DND-41 (cell line): ENCODE measurements around the gene BBS4.

ENCODE experiments used
- ATAC-seq: fragments of 200-7000 bp; cut with Tn5 transposase; 3 replicates; pipeline ENCODE4 v1.9.1; 2021; ENCODE audit warnings: low read depth; ENCODE audit not compliant: insufficient read depth
- DNase-seq: peaks from one replicate; pipeline ENCODE4 v3.0.0-alpha.2; 2020
- H2AFZ ChIP-seq: 2 replicates; pipeline ENCODE4 v1.6.0; 2012; ENCODE audit warnings: low read depth, low read length
- H3K27ac ChIP-seq: 2 replicates; pipeline ENCODE4 v1.5.1; 2012; ENCODE audit warnings: low read length, inconsistent platforms
- H3K27me3 ChIP-seq: fragments of 200-600 bp; sonication (generic); 2 replicates; pipeline ENCODE4 v1.6.0; 2012; ENCODE audit warnings: low read length, mild to moderate bottlenecking, inconsistent platforms; ENCODE audit not compliant: insufficient read depth, poor library complexity
- H3K36me3 ChIP-seq: 2 replicates; pipeline ENCODE4 v1.5.1; 2012; ENCODE audit warnings: low read length, inconsistent platforms; ENCODE audit not compliant: insufficient read depth
- H3K4me1 ChIP-seq: 2 replicates; pipeline ENCODE4 v1.5.1; 2012; ENCODE audit warnings: mild to moderate bottlenecking, low read length; ENCODE audit not compliant: insufficient read depth
- H3K4me2 ChIP-seq: 2 replicates; pipeline ENCODE4 v1.6.0; 2012; ENCODE audit warnings: mild to moderate bottlenecking, moderate library complexity, low read length, inconsistent platforms; ENCODE audit not compliant: insufficient read depth
- H3K4me3 ChIP-seq, 2 experiments: fragments of 200-600 bp in 1 of 2; shearing (Covaris generic) in 1 of 2; 2 replicates each; pipeline ENCODE4 v1.5.1; 2012 to 2016; ENCODE audit warnings: inconsistent platforms in 2 of 2, low read length in 2 of 2, mild to moderate bottlenecking in 2 of 2, low read depth in 1 of 2, moderate library complexity in 1 of 2
- H3K79me2 ChIP-seq: 2 replicates; pipeline ENCODE4 v1.6.0; 2012; ENCODE audit warnings: low read length, inconsistent platforms; ENCODE audit not compliant: insufficient read depth
- H3K9ac ChIP-seq: 2 replicates; pipeline ENCODE4 v1.6.0; 2012; ENCODE audit warnings: low read depth, mild to moderate bottlenecking, inconsistent platforms, low read length, moderate library complexity
- H3K9me3 ChIP-seq: 2 replicates; pipeline ENCODE4 v1.5.1; 2012; ENCODE audit warnings: low read length, moderate library complexity, mild to moderate bottlenecking, inconsistent platforms; ENCODE audit not compliant: insufficient read depth, severe bottlenecking
- H4K20me1 ChIP-seq: 2 replicates; pipeline ENCODE4 v1.6.0; 2012; ENCODE audit warnings: low read length; ENCODE audit not compliant: insufficient read depth
- EZH2 ChIP-seq: IDR thresholded peaks from 3 replicates; pipeline ENCODE4 v1.6.1; 2012; ENCODE audit warnings: borderline replicate concordance, low read depth, mild to moderate bottlenecking, moderate library complexity, low read length, inconsistent platforms; ENCODE audit not compliant: severe bottlenecking
- TF ChIP-seq, protein P1 (sequence below): IDR thresholded peaks from 2 replicates; pipeline ENCODE4 v1.5.1; 2012; ENCODE audit warnings: borderline replicate concordance, low read length, moderate library complexity, mild to moderate bottlenecking; ENCODE audit not compliant: poor library complexity, severe bottlenecking; ENCODE audit errors: extremely low read depth

The BBS4 gene

DNA sequence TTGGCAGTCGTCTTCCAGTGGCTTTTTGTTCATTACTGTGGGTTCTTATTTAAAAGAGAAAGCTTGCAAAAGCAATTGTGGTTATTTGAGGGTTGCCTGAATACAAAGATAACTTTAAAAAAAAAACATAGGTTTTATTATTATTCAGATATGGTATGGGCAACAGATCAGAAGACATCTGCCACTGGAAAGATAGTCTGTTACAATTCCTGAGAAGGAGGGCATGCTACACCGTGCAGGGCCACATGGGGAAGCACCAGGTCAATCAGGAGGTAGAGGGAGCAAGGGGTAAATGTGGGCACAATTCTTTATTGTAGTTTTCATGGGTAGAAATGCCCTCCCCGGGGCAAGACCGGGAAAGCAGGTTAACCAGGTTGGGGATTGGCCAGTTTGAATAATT, 46.5 kb downstream of the BBS4 start:
- Histone ChIP-seq H3K9me3 (no peaks in the 10 kb centered on the region), H3K4me1 (no peaks in the 10 kb centered on the region), H3K36me3 (peaks cover 23% of the 10 kb centered on the region), H3K27ac (no peak overlapping the region), H2AFZ (no peak overlapping the region), H3K79me2 (no peaks in the 10 kb centered on the region), H3K27me3 (no peaks in the 10 kb centered on the region), H3K4me2 (no peak overlapping the region), H3K4me3 (no peak overlapping the region), H3K9ac (no peak overlapping the region), H4K20me1 (no peaks in the 10 kb centered on the region)
- DNase-seq (no peak), ATAC-seq (peak; percentile 50; the same call in 1 of the 3 replicates)
- no peak for TF ChIP-seq EZH2
- TF ChIP-seq, protein P1, sequence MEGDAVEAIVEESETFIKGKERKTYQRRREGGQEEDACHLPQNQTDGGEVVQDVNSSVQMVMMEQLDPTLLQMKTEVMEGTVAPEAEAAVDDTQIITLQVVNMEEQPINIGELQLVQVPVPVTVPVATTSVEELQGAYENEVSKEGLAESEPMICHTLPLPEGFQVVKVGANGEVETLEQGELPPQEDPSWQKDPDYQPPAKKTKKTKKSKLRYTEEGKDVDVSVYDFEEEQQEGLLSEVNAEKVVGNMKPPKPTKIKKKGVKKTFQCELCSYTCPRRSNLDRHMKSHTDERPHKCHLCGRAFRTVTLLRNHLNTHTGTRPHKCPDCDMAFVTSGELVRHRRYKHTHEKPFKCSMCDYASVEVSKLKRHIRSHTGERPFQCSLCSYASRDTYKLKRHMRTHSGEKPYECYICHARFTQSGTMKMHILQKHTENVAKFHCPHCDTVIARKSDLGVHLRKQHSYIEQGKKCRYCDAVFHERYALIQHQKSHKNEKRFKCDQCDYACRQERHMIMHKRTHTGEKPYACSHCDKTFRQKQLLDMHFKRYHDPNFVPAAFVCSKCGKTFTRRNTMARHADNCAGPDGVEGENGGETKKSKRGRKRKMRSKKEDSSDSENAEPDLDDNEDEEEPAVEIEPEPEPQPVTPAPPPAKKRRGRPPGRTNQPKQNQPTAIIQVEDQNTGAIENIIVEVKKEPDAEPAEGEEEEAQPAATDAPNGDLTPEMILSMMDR, result no peak

DNA sequence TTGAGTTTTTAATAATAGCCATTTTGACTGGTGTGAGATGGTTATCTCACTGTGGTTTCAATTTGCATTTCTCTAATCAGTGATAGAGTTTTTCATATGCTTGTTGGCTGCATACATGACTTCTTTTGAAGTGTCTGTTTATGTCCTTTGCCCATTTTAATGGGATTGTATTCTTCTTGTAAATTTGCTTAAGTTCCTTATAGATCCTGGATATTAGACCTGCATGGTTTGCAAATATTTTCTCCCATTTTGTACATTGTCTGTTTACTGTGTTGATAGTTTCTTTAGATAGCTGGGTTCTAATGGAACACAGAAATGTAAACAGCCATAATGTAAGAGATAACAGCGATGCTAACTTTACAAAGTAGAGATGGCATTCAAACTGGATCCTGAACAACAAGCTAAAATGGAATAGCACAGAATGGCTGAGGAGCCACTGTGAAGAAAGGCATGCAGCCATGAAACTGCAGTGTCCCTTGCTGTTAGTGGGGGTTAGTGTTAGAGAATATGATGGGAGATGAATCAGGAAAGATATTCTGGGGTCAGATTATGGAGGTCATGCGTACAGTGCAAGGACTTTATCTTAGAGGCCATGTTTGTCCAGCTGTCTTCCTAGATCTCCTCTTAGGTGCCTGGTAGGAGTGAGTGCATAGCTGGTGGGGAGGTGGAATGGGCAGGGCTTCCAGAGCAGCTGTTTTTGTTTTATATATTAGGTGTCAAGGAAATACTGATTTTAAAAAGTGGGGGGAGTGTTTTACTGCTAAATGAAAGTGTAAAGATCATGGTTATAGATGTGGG, 48.1 kb downstream of the BBS4 start:
- Histone ChIP-seq H3K36me3 (peaks cover 33% of the 10 kb centered on the region), H3K27ac (no peak overlapping the region)

DNA sequence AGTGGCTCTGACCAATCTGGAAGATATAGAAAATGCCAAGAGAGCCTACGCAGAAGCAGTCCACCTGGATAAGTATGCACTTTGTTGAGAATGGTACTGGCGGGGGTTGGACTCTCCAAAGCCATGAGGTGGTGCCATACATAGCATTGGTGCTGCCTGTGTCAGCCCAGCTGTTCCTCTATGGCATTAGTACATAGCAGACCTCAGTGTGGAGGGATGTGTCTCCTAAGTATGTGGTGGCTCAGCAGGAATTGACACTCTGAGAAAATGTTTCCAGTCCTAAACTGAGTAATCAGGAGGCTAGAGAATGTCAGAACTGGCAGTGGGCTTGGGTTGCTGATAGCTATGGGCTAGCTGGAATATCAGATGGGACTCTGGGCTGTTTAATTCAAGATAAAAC, 49.1 kb downstream of the BBS4 start:
- no peak for TF ChIP-seq EZH2
- TF ChIP-seq, protein P1, result no peak
- H2AFZ ChIP-seq, result no peak overlapping the region
- ATAC-seq, result no peak
- H3K79me2 ChIP-seq, result no peaks in the 10 kb centered on the region
- H3K4me3 ChIP-seq, result no peak overlapping the region
- no peak overlapping the region for H3K27ac ChIP-seq
- H4K20me1 ChIP-seq, result no peaks in the 10 kb centered on the region
- H3K4me2 ChIP-seq, result no peak overlapping the region
- H3K27me3 ChIP-seq, result no peaks in the 10 kb centered on the region
- no peaks in the 10 kb centered on the region for H3K9me3 ChIP-seq
- H3K36me3 ChIP-seq, result peaks cover 33% of the 10 kb centered on the region
- H3K9ac ChIP-seq, result no peak overlapping the region
- H3K4me1 ChIP-seq, result peaks cover 13% of the 10 kb centered on the region
- no peak for DNase-seq

More for the DNA sequence above, 48.1 kb downstream of the BBS4 start:
- no peak for DNase-seq
- no peaks in the 10 kb centered on the region for H3K27me3 ChIP-seq
- H3K9me3 ChIP-seq, result no peaks in the 10 kb centered on the region
- TF ChIP-seq, protein P1, result no peak
- no peak for TF ChIP-seq EZH2
- no peak overlapping the region for H3K9ac ChIP-seq
- H3K4me2 ChIP-seq, result no peak overlapping the region
- no peak overlapping the region for H2AFZ ChIP-seq
- H4K20me1 ChIP-seq, result no peaks in the 10 kb centered on the region
- no peak for ATAC-seq
- no peak overlapping the region for H3K4me3 ChIP-seq
- H3K4me1 ChIP-seq, result peaks cover 3% of the 10 kb centered on the region
- H3K79me2 ChIP-seq, result no peaks in the 10 kb centered on the region
